ENCODE measurements around the gene TALDO1. TPM values are rescaled to one million over a fixed set of nuclear protein-coding genes. Genes with fewer than 3 reads are reported as not detected.

Gene TALDO1
- total and polyA plus RNA-seq, 12 donors: 55.3 to 124 (median 96.3) TPM

DNA sequence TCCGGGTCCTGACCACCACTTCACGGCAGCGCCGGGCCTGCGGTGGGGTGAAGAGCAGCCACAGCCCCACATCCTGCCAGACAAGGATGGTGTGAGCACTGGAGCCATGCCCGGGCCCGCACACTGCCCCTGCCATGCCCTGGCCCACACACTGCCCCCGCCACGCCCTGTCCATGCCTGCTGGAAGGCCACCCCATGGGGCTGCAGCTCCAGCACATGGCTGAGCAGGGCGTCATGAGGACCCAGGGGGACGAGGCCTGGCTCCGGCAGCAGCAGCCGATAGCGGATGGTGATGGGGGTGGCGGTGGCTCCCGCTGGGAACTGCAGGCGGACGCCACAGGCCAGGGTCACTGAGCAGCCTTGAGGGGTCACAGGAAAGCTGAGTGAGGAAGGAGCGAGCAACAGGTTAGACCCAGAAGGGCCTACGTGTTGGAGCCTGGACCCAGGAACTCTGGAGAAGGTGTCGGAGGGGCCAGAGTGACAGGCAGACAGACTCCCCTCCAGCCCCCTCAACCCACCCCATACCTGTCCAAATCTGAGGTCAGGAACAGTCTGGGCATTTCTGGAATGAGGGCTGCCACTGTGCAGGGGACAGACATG, 54.9 kb downstream of the TALDO1 start:
- peaks cover 9 to 40% (median 30%) of the 10 kb centered on the region in 9 donors for H3K4me1 ChIP-seq

GRCh38 chr11:802693-803466, 55.6 kb downstream of the TALDO1 start:
- no peaks in the 10 kb centered on the region for H3K9me3 ChIP-seq
- no peak for TF ChIP-seq CTCF (IDR thresholded peaks at IDR 0.05)
- 93 to 94% methylated on average over 28 of the region's 28 CpGs for WGBS, 2 donors
- no peak overlapping the region for H3K27ac ChIP-seq
- intact Hi-C loops (cut with DNase I): no loop called here
- peaks cover 0 to 42% (median 5%) of the 10 kb centered on the region in 9 donors for H3K36me3 ChIP-seq
- peaks cover 10 to 38% (median 25%) of the 10 kb centered on the region in 9 donors for H3K4me1 ChIP-seq
- H3K4me3 ChIP-seq: no peak overlapping the region
- ATAC-seq: no peak
- H3K27me3 ChIP-seq: no peaks in the 10 kb centered on the region
- peak in 1 of 2 donors; percentile 17 for DNase-seq

More for the DNA sequence above, 54.9 kb downstream of the TALDO1 start:
- no peaks in the 10 kb centered on the region for H3K27me3 ChIP-seq
- TF ChIP-seq CTCF (IDR thresholded peaks at IDR 0.05): no peak
- ATAC-seq (no peak), DNase-seq (no peak)
- 97% methylated on average over 21 of the region's 21 CpGs for WGBS, 2 donors
- no peak overlapping the region for H3K27ac ChIP-seq
- intact Hi-C loops (cut with DNase I): no loop called here
- H3K9me3 ChIP-seq: no peaks in the 10 kb centered on the region
- H3K36me3 ChIP-seq: peaks cover 0 to 42% (median 5%) of the 10 kb centered on the region in 9 donors
- H3K4me3 ChIP-seq: no peak overlapping the region

GRCh38 chr11:803467-803742, 56.1 kb downstream of the TALDO1 start:
- 89 to 92% methylated on average over 8 of the region's 8 CpGs for WGBS, 2 donors
- intact Hi-C loops (cut with DNase I): no loop called here
- TF ChIP-seq CTCF (IDR thresholded peaks at IDR 0.05): no peak
- no peak for ATAC-seq
- Histone ChIP-seq H3K9me3 (no peaks in the 10 kb centered on the region), H3K4me1 (peaks cover 10 to 41% (median 26%) of the 10 kb centered on the region in 9 donors), H3K4me3 (no peak overlapping the region), H3K36me3 (peaks cover 0 to 42% (median 5%) of the 10 kb centered on the region in 9 donors), H3K27ac (no peak overlapping the region), H3K27me3 (no peaks in the 10 kb centered on the region)
- no peak for DNase-seq

DNA sequence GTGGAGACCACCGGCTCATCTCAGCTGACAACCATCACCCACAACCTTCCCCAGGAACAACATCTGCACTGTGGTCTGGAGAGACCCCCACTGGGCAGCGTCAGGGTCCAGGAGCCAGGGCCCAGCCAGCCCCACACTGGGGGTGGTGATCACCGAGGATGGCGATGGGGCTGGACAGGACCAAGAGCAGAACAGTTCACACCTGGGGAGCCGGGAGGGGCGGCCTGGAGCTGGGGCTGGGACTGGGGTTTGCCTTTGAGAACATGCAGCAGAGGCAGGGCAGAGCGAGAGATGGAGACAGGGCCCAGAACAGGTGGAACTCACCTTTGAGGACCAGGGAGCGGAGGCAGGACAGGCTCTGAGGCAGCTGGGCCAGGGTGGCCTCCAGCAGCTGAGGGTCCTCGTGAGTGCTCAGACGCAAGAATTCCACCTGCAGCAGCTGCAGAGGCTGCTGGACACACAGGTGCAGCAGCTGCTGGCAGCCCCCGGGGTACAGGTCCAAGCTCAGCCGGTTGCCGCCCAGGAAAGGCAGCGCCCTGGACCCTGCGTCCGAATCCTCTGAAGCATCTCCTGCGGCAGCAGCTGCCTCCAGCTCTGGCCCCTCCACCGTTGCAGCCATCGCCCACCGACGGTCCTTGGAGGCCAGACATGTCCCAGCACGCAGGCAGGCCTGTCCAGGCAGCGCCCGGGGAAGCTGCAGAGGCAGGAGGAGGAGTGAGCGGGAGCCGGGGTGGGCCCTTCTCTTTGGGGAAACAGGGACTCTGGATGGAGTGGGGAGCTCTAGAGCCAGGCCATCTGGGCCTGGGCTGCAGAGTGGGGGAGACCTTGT, 56.7 kb downstream of the TALDO1 start:
- WGBS, 2 donors: 52 to 60% methylated on average over 26 of the region's 26 CpGs
- H3K4me3 ChIP-seq: peak overlapping the region in 9 of 10 donors; percentile 42 to 85 (median 69)
- ATAC-seq: no peak
- intact Hi-C loops (cut with DNase I): no loop called here
- H3K9me3 ChIP-seq: no peaks in the 10 kb centered on the region
- peak overlapping the region in 8 of 10 donors; percentile 85 to 98 (median 94) for H3K27ac ChIP-seq
- H3K27me3 ChIP-seq: no peaks in the 10 kb centered on the region
- peaks cover 0 to 41% (median 5%) of the 10 kb centered on the region in 9 donors for H3K36me3 ChIP-seq
- peaks cover 10 to 43% (median 30%) of the 10 kb centered on the region in 9 donors for H3K4me1 ChIP-seq
- peak in 1 of 2 donors; percentile 23 for DNase-seq
- no peak for TF ChIP-seq CTCF (IDR thresholded peaks at IDR 0.05)
